Skeletal muscle cell (primary cell): ENCODE measurements around the gene UBE3C.

Source experiments
- DNase-seq: peaks from one replicate; pipeline ENCODE4 v3.0.0-alpha.2; 2010; ENCODE audit warnings: low read depth
- H3K4me3 ChIP-seq: 2 replicates; pipeline ENCODE4 v1.5.1; 2011; ENCODE audit warnings: low read depth, mild to moderate bottlenecking, control low read depth, low read length, moderate library complexity

The UBE3C gene

GRCh38 chr7:157278791-157279724 lies 140.3 kb downstream of the UBE3C start:
- no peak for DNase-seq
- peak overlapping the region; percentile 35 for H3K4me3 ChIP-seq

GRCh38 chr7:157279741-157280215 lies 141.1 kb downstream of the UBE3C start:
- no peak for DNase-seq
- H3K4me3 ChIP-seq = peak overlapping the region; percentile 35

- no peak for DNase-seq
- H3K4me3 ChIP-seq = no peak overlapping the region
These were observed 141.6 kb downstream of the UBE3C start for GRCh38 chr7:157280216-157280841.

GRCh38 chr7:157281221-157281998 lies 142.7 kb downstream of the UBE3C start:
- no peak for DNase-seq
- no peak overlapping the region for H3K4me3 ChIP-seq

- H3K4me3 ChIP-seq = no peak overlapping the region
- DNase-seq = no peak
These were observed 143.5 kb downstream of the UBE3C start for GRCh38 chr7:157282141-157282801.

GRCh38 chr7:157284229-157285014 lies 145.7 kb downstream of the UBE3C start:
- no peak overlapping the region for H3K4me3 ChIP-seq
- DNase-seq = no peak

GRCh38 chr7:157291404-157292080 lies 152.8 kb downstream of the UBE3C start:
- no peak for DNase-seq
- H3K4me3 ChIP-seq = no peak overlapping the region

- no peak overlapping the region for H3K4me3 ChIP-seq
- DNase-seq = no peak
These were observed 153.5 kb downstream of the UBE3C start for GRCh38 chr7:157292258-157292657.

GRCh38 chr7:157292770-157293412 lies 154.2 kb downstream of the UBE3C start:
- no peak for DNase-seq
- H3K4me3 ChIP-seq = no peak overlapping the region

GRCh38 chr7:157293413-157293788 lies 154.7 kb downstream of the UBE3C start:
- DNase-seq = no peak
- H3K4me3 ChIP-seq = no peak overlapping the region

GRCh38 chr7:157294773-157295172 lies 156.0 kb downstream of the UBE3C start:
- DNase-seq = no peak
- no peak overlapping the region for H3K4me3 ChIP-seq

- no peak for DNase-seq
- H3K4me3 ChIP-seq = no peak overlapping the region
These were observed 156.6 kb downstream of the UBE3C start for GRCh38 chr7:157295338-157295737.

GRCh38 chr7:157297185-157297584 lies 158.5 kb downstream of the UBE3C start:
- DNase-seq = no peak
- H3K4me3 ChIP-seq = no peak overlapping the region

- no peak for DNase-seq
- H3K4me3 ChIP-seq = no peak overlapping the region
These were observed 160.5 kb downstream of the UBE3C start for GRCh38 chr7:157299317-157299612.

GRCh38 chr7:157299613-157300368 lies 161.1 kb downstream of the UBE3C start:
- DNase-seq = no peak

GRCh38 chr7:157300369-157300825 lies 161.7 kb downstream of the UBE3C start:
- no peak overlapping the region for H3K4me3 ChIP-seq
- no peak for DNase-seq

More at GRCh38 chr7:157299613-157300368, 161.1 kb downstream of the UBE3C start:
- no peak overlapping the region for H3K4me3 ChIP-seq

- no peak for DNase-seq
- no peak overlapping the region for H3K4me3 ChIP-seq
These were observed 162.9 kb downstream of the UBE3C start for GRCh38 chr7:157301610-157302120.
